ENCODE measurements around the gene COL6A1.

Gene COL6A1

DNA sequence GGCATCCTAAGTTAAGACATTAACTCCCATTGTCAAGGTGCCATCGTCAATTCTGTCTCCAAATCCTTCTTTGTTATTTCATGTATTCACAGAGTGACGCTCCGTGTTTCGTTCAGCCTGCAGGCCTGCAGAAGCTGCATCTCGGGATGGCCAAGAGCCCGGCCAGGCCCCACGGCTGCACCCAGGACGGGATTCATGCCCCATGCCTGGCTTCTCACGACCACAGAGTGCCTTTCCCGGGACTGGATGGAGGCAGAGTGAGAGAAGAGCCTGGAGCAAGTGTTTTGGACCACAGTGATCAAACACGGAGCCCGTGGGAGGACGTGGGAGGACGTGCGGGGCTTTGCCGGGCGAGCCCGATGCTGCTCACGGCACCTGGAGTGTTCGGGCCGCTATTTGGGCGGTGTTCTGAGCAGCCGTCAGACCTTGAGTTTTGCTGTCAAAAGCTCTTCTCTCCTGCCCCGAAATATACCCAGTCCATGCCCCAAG lies 56.8 kb downstream of the COL6A1 start:
- Histone ChIP-seq H2AFZ (ENCODE audit: low read depth, low read length) (no peak overlapping the region), H3K4me1 (ENCODE audit: low read length) (no peaks in the 10 kb centered on the region), H3K4me3 (ENCODE audit: low read length) (no peak overlapping the region), H3K4me2 (ENCODE audit: low read length) (no peak overlapping the region), H3K36me3 (replicated peaks; ENCODE audit: low read depth, low read length) (no peaks in the 10 kb centered on the region), H3K79me2 (ENCODE audit: low read length) (no peaks in the 10 kb centered on the region), H3K9ac (ENCODE audit: low read length) (no peak overlapping the region), H4K20me1 (ENCODE audit: insufficient read depth, low read length) (no peaks in the 10 kb centered on the region), H3K9me3 (ENCODE audit: insufficient read depth, low read length) (no peaks in the 10 kb centered on the region), H3K27me3 (ENCODE audit: low read depth, low read length) (no peaks in the 10 kb centered on the region), H3K27ac (ENCODE audit: low read length) (no peak overlapping the region)
- no peak for TF ChIP-seq CTCF (IDR thresholded peaks at IDR 0.05; ENCODE audit: low read depth, low read length)

- Histone ChIP-seq H3K27me3 (ENCODE audit: low read depth, low read length) (no peaks in the 10 kb centered on the region), H2AFZ (ENCODE audit: low read depth, low read length) (no peak overlapping the region), H3K27ac (ENCODE audit: low read length) (no peak overlapping the region), H3K9ac (ENCODE audit: low read length) (no peak overlapping the region), H3K4me1 (ENCODE audit: low read length) (no peaks in the 10 kb centered on the region), H4K20me1 (ENCODE audit: insufficient read depth, low read length) (no peaks in the 10 kb centered on the region), H3K36me3 (replicated peaks; ENCODE audit: low read depth, low read length) (no peaks in the 10 kb centered on the region), H3K4me3 (ENCODE audit: low read length) (no peak overlapping the region), H3K4me2 (ENCODE audit: low read length) (no peak overlapping the region), H3K9me3 (ENCODE audit: insufficient read depth, low read length) (no peaks in the 10 kb centered on the region), H3K79me2 (ENCODE audit: low read length) (no peaks in the 10 kb centered on the region)
- TF ChIP-seq CTCF (IDR thresholded peaks at IDR 0.05; ENCODE audit: low read depth, low read length) = no peak
- no peak for TF ChIP-seq EZH2phosphoT487 (IDR thresholded peaks at IDR 0.05; ENCODE audit: low read depth)
These were observed 57.4 kb downstream of the COL6A1 start for GRCh38 chr21:46038871-46039397.

DNA sequence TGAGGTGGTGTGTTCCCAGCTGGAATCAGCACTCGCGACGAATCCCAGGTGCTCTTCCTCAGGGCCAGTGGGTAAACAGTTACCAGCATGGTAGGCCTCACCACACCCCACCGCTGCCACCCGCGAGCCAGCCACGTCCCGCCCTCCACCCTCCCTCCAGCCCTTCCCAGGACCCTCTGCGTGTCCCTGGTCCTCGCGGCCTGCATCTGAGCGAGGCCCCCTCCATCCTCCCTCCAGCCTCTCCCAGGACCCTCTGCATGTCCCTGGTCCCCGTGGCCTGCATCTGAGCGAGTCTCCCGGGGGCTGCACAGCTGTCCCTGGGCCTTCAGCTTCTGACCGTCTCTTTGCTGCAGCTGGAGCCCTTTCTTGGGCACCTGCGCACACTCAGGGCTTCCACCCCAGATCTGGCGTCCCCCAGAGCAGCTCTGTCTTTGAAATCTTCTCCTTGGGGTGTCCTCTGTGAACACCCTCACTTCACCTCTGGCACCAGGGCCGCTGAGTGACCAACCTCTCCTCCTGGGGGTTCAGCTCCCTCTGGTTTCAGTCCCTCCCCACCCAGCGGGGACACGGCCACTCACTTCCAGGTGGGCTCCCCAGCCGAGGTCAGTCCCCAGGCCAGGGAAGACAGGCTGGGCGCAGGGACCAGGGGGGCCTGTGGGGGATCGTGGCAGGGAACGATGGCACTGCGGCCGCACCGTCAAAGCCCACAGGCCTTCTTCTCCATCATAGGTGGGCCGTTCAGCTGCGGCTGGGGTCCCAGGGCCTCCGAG lies 58.5 kb downstream of the COL6A1 start:
- TF ChIP-seq EZH2phosphoT487 (IDR thresholded peaks at IDR 0.05; ENCODE audit: low read depth) = no peak
- TF ChIP-seq CTCF (IDR thresholded peaks at IDR 0.05; ENCODE audit: low read depth, low read length) = no peak
- H3K4me2 ChIP-seq (ENCODE audit: low read length) = no peak overlapping the region

DNA sequence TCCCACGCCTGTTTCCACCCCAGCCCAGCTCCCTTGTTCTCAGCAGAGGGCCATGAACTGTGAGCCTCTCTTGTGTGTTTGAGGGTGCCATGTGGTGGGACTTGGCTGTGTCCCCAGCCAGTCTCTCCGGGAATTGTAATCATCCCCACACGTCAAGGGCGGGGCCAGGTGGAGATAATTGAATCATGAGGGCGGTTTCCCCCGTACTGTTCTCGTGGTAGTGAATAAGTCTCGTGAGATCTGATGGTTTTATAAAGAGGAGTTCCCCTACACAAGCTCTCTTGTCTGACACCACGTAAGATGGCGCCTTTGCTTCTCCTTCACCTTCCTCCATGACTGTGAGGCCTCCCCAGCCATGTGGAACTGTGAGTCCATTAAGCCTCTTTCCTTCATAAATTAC lies 59.1 kb downstream of the COL6A1 start:
- TF ChIP-seq CTCF (IDR thresholded peaks at IDR 0.05; ENCODE audit: low read depth, low read length) (no peak), EZH2phosphoT487 (IDR thresholded peaks at IDR 0.05; ENCODE audit: low read depth) (no peak)
- no peak overlapping the region for H3K4me3 ChIP-seq (ENCODE audit: low read length)
- H3K9me3 ChIP-seq (ENCODE audit: insufficient read depth, low read length) = no peaks in the 10 kb centered on the region
- H4K20me1 ChIP-seq (ENCODE audit: insufficient read depth, low read length) = no peaks in the 10 kb centered on the region
- H3K4me1 ChIP-seq (ENCODE audit: low read length) = no peaks in the 10 kb centered on the region
- no peak overlapping the region for H3K9ac ChIP-seq (ENCODE audit: low read length)
- no peaks in the 10 kb centered on the region for H3K36me3 ChIP-seq (replicated peaks; ENCODE audit: low read depth, low read length)
- H3K79me2 ChIP-seq (ENCODE audit: low read length) = no peaks in the 10 kb centered on the region
- H3K4me2 ChIP-seq (ENCODE audit: low read length) = no peak overlapping the region
- no peak overlapping the region for H2AFZ ChIP-seq (ENCODE audit: low read depth, low read length)
- no peak overlapping the region for H3K27ac ChIP-seq (ENCODE audit: low read length)
- no peaks in the 10 kb centered on the region for H3K27me3 ChIP-seq (ENCODE audit: low read depth, low read length)

More for the DNA sequence above, 58.5 kb downstream of the COL6A1 start:
- no peaks in the 10 kb centered on the region for H3K79me2 ChIP-seq (ENCODE audit: low read length)
- no peaks in the 10 kb centered on the region for H3K27me3 ChIP-seq (ENCODE audit: low read depth, low read length)
- H3K4me3 ChIP-seq (ENCODE audit: low read length) = no peak overlapping the region
- H3K9ac ChIP-seq (ENCODE audit: low read length) = no peak overlapping the region
- H3K27ac ChIP-seq (ENCODE audit: low read length) = no peak overlapping the region
- no peaks in the 10 kb centered on the region for H3K4me1 ChIP-seq (ENCODE audit: low read length)
- H3K36me3 ChIP-seq (replicated peaks; ENCODE audit: low read depth, low read length) = no peaks in the 10 kb centered on the region
- H3K9me3 ChIP-seq (ENCODE audit: insufficient read depth, low read length) = no peaks in the 10 kb centered on the region
- H4K20me1 ChIP-seq (ENCODE audit: insufficient read depth, low read length) = no peaks in the 10 kb centered on the region
- H2AFZ ChIP-seq (ENCODE audit: low read depth, low read length) = no peak overlapping the region

Data from OCI-LY3 (cell line).